ENCODE results near the gene VIT.

VIT gene, protein sequence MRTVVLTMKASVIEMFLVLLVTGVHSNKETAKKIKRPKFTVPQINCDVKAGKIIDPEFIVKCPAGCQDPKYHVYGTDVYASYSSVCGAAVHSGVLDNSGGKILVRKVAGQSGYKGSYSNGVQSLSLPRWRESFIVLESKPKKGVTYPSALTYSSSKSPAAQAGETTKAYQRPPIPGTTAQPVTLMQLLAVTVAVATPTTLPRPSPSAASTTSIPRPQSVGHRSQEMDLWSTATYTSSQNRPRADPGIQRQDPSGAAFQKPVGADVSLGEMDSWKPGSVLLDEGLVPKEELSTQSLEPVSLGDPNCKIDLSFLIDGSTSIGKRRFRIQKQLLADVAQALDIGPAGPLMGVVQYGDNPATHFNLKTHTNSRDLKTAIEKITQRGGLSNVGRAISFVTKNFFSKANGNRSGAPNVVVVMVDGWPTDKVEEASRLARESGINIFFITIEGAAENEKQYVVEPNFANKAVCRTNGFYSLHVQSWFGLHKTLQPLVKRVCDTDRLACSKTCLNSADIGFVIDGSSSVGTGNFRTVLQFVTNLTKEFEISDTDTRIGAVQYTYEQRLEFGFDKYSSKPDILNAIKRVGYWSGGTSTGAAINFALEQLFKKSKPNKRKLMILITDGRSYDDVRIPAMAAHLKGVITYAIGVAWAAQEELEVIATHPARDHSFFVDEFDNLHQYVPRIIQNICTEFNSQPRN

DNA sequence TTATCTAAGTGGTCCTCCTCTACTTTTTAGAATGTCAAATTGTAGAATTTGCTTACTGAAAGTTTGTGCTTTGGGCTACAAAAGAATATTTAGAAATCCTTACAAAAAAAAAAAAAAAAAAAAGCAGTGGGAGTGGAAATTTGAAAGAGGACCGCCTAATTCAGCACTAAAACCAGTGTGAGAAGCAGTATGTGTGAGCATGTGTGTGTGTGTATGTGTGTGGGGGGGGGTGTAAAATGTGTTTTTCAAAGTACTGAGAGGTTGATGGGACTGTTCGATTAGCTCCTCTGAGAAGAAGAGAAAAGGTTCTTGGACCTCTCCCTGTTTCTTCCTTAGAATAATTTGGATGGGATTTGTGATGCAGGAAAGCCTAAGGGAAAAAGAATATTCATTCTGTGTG is at the start of gene VIT:
Gene VIT, plus strand, starts transcription at position 175 of the 400 bp plus-strand sequence. CDS start 19,664 bp downstream, outside the sequence.
- DNase-seq, result no peak

DNA sequence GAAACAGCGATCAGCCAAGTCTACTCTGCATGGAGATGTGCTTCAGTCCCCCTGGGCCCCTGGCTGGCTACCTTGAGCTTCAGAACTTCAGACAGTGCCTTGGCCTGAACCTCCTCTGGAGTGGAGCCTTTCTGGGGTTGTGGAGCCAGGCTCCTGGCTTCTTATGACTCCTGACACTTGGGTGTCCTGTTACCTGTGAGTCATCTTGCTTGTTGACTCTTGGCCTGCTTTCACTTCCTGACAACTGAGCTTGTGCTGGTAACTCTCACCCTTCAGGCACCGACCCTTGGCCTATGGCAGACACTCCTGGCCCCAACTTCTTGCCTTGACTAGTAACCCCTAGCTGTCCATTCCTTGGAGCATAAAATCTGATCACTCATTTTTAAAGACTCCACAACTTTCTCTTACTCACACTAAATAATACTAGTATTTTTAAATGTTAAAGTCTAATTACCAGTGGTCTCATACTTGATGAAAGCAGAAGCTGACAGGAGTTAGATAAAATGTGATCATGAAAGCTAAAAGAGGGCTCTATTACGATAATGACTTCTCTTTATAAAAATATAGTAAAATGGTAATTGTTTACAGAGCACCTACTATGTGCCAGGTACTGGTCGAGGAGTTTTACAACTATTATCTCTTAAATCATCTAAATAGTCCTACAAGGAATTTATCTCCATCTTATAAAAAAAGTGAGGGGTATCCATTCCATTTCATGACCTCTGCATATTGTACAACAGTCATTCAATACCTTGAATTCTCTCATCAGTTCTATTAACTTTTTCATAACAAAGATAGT is 46.3 kb upstream of the VIT start:
- no peak for DNase-seq

DNA sequence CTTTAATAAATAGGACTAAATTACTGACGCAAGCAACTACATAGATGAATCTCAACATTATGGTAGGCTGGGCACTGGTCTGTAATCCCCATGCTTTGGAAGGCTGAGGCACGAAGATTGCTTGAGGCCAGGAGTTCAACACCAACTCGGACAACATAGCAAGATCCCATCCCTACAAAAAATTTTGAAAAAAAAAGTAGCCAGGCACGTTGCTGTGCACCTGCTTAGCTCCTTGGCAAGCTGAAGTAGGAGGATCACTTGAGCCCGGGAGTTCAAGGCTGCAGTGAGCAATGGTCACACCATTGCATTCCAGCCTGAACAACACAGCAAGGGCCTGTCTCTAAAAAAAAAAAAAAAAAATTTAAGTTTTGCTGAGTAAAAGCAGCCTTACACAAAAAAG is 43.4 kb upstream of the VIT start:
- no peak for DNase-seq

DNA sequence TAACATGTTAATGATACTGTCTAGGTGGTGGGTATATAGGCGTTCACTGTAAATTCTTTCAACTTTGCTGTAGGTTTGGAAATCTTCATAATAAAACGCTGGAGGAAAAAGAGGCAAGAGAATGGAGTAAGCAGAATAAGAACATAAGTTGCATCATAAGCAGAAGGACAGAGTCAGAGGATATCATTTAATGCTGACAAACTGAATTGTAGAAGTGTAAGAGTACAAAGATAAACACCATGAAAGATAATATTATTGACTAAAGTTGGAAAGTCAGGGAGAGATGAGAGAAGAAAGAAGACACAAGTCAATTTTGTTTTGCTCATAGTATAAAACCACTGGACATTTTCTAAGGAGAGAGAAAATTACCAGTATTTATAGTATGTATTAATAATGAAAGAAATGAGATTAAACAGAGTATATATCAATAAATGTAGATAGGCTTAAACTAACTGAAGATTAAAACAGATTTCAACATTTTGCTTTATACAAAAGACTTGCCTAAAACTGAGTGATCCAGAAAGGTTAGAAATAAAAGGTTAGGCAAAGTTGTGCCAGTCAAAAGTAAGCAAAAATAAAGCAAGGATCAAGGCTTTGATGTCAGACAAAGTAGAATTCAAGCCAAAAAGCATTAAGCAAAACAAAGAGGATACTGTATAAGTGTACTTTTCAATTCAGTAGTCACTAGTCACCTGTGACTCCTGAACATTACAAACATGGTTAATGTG is 42.4 kb upstream of the VIT start:
- no peak for DNase-seq

DNA sequence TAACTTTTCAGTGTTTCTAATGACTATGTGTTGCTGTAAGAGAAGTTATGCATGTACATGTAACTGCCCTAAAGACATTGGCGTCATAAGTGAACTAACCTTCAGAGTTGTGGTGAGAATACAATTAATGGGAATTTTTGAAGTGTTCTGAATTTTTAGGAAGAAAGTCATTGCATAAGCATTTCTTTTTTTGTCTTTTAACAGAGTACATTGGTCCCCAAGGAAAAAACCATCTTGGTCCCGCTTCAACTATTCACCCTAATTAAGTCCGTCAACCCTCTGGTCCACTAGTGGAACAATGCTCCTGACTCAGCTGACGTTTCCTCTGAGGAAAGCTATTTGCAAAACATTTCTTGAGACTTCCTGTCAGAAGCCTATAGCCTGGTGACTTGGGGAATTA is 41.1 kb upstream of the VIT start:
- no peak for DNase-seq

GRCh38 chr2:36657703-36658102 is 38.8 kb upstream of the VIT start:
- DNase-seq, result no peak

DNA sequence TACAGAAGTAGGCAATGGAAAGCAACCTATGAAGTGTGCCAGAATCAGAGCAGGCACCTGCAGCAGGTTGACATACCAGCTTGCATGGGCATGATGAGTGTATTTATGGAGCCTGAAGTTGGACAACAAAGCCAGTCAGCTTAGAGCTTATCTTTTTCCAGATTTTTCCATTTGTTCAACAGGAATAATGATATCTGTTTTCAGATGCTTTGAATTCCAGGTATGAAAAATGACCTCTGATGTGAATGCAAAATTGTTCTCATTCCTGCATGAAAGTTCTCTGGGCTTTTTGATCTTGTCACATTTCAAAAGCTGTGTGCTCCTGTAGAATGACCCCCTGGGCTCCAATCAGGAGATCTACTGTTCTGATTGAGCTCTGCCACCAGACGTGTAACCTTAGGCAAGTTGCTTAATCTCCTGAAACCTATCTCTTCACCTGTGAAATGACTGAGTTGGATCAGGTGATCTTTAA is 38.2 kb upstream of the VIT start:
- no peak for DNase-seq

DNA sequence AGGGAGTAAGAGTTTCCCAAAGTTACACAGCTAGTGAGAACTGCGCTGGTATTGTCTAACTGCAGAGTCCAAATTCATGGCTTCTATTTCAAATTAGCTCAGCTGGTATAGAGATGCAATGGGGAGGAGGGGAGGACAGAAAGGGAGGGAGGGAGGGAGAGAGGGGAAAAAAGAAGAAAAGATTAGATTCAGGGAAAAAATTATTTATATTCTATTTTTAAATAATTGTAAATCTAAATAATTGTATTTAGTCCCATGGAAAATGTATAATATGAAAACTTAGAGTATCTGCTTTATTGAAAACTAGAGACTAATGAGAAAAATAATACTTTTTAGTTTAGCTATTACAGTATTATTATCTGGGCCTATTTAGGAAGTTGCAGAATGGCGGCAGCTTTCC is 37.3 kb upstream of the VIT start:
- no peak for DNase-seq

GRCh38 chr2:36659872-36660312 is 36.6 kb upstream of the VIT start:
- DNase-seq, result no peak

- no peak for DNase-seq
These were observed 33.9 kb upstream of the VIT start for GRCh38 chr2:36662638-36663037.

GRCh38 chr2:36663295-36663694 is 33.2 kb upstream of the VIT start:
- DNase-seq, result no peak

- DNase-seq, result peak; percentile 7
These were observed 32.4 kb upstream of the VIT start for GRCh38 chr2:36663851-36664695.

- DNase-seq, result no peak
These were observed 31.8 kb upstream of the VIT start for GRCh38 chr2:36664696-36665076.

- DNase-seq, result no peak
These were observed 28.6 kb upstream of the VIT start for GRCh38 chr2:36667931-36668330.

GRCh38 chr2:36670881-36671595 is 25.5 kb upstream of the VIT start:
- DNase-seq, result no peak

- DNase-seq, result no peak
These were observed 24.8 kb upstream of the VIT start for GRCh38 chr2:36671731-36672130.

DNA sequence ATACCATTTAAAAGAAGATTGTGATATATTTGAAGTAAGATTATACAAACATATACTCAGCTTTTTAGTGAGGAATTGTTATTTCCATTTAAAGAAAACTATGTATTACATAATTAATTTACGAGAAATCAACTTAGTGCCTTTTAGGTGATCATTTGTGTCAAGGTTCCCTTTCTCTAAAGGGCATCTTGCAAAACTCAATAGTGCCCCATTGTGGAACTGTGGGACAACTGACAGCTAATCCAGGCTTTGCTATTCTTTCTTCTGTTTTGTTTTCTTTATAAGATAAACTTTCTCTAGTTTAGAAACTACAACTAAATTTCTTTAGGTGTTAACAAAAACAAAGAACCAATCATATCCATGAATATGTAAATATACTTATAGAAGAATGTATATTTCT is 24.3 kb upstream of the VIT start:
- DNase-seq, result no peak

DNA sequence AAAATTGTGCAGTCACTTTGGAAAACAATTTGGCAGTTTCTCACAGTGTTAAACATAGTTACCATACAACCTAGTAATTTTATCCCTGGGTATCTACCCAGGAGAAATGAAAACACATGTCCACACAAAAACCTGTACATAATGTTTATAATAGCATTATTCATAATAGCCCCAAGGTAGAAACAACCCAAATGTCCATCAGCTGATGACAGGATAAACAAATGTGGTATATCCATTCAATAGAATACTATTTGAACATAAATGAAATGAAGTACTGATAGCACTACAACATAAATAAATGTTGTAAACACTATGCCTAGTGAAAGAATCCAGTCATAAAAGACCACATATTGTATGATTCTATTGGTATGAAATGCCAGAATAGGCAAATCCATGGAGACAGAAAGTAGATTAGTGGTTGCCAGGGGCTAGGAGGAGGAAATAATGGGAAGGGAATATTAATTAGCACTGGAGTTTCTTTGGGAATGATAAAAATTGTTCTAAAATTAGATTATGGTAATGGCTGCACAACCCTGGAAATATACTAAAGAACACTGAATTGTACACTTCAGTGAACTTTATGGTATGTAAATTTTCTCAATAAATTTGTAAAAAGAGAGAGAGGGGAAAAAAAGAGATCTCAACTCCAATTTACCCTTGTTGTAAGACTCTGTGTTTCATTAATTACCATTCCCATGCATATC is 20.8 kb upstream of the VIT start:
- no peak for DNase-seq

- DNase-seq, result no peak
These were observed 20.1 kb upstream of the VIT start for GRCh38 chr2:36676364-36676763.

GRCh38 chr2:36677386-36677785 is 19.1 kb upstream of the VIT start:
- no peak for DNase-seq
